UCSD-AML1 (cell line): ENCODE data around the gene PIAS2.
"Not testable (repeated sequence)": the region's sequence is repeated elsewhere in the genome, so short reads cannot be mapped to it uniquely, and the experiment has no call there.

Experiments
- DNase-seq: peaks from one replicate; lab custom pipeline; 2025; ENCODE audit not compliant: unreplicated experiment; lab: John Stamatoyannopoulos, UW

The PIAS2 gene

GRCh38 chr18:46917108-46917802 lies at the start of gene PIAS2, which contains the start of gene KATNAL2:
Gene PIAS2, minus strand, starts transcription at chr18:46917507. Its CDS starts 162 bp downstream, at chr18:46917345.
Gene KATNAL2, plus strand, starts transcription at chr18:46917602. Its CDS starts 29,271 bp downstream, at chr18:46946873.
- peak; percentile 89 for DNase-seq

GRCh38 chr18:46966266-46966665 lies 49.0 kb upstream of the PIAS2 start:
- not testable (repeated sequence) for DNase-seq

- DNase-seq, result not testable (repeated sequence)
Observed at GRCh38 chr18:46964579-46965293, 47.4 kb upstream of the PIAS2 start.

- not testable (repeated sequence) for DNase-seq
Observed at GRCh38 chr18:46963656-46964578, 46.6 kb upstream of the PIAS2 start.

- no peak for DNase-seq
Observed at GRCh38 chr18:46958209-46958608, 40.9 kb upstream of the PIAS2 start.

GRCh38 chr18:46953195-46953594 lies 35.9 kb upstream of the PIAS2 start:
- no peak for DNase-seq

GRCh38 chr18:46950064-46950656 lies 32.9 kb upstream of the PIAS2 start:
- no peak for DNase-seq

GRCh38 chr18:46946656-46947282 lies 29.5 kb upstream of the PIAS2 start:
- peak; percentile 73 for DNase-seq

GRCh38 chr18:46942646-46943045 lies 25.3 kb upstream of the PIAS2 start:
- no peak for DNase-seq

- no peak for DNase-seq
Observed at GRCh38 chr18:46939998-46940571, 22.8 kb upstream of the PIAS2 start.

GRCh38 chr18:46939337-46939963 lies 22.1 kb upstream of the PIAS2 start:
- DNase-seq, result no peak

- no peak for DNase-seq
Observed at GRCh38 chr18:46920653-46921052, 3.3 kb upstream of the PIAS2 start.

GRCh38 chr18:46920067-46920466 lies 2.8 kb upstream of the PIAS2 start:
- DNase-seq, result no peak

GRCh38 chr18:46917803-46918600 lies 695 bp upstream of the PIAS2 start:
- DNase-seq, result peak; percentile 37

- DNase-seq, result no peak
Observed at GRCh38 chr18:46916551-46917107, 678 bp downstream of the PIAS2 start.

- no peak for DNase-seq
Observed at GRCh38 chr18:46915800-46916550, 1.3 kb downstream of the PIAS2 start.

- no peak for DNase-seq
Observed at GRCh38 chr18:46910856-46911255, 6.5 kb downstream of the PIAS2 start.

- DNase-seq, result no peak
Observed at GRCh38 chr18:46909497-46909896, 7.8 kb downstream of the PIAS2 start.
